Stimulated activated CD8-positive, alpha-beta memory T cell treated with anti-CD3 and anti-CD28 coated beads, Interleukin-4, amount 100 ng/mL, for 24 hours (primary cell): ENCODE results near the gene LRRC34.

Experiments
- DNase-seq: peaks from one replicate; pipeline ENCODE4 v3.0.0-alpha.2; 2020; ENCODE audit warnings: low read depth

Gene LRRC34

DNA sequence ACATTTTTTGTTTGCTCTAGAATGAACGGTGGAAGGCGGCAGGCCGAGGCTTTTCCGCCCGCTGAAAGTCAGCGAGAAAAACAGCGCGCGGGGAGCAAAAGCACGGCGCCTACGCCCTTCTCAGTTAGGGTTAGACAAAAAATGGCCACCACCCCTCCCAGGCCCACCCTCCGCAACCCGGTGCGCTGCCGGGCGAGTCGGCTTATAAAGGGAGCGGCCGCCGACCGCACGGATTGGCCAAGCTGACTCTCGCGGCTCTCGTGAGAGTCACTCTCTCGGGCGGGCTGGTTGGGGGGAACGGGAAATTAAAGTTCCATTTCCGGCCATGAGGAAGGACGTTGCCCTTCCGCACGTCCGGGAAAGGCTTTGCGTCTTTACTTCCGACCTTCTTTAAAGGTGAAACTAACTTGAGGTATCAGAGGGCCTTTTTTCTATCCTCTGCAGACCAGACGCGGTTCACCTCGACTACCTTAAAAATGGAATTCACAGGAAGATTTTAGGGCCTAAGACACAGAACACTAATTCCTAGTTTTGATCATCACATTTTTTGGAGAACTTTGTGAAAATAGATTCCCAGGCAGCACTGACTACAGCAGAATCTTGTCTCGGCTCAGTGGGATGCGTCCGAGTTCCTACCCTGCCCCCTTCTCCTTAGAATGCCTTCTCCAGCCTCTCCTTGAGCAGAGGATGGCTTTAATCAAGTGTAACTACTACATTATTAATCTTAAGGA lies 47.7 kb downstream of the LRRC34 start, which contains the start of gene TERC:
Gene TERC (minus strand): TSS at position 179 of the 731 bp plus-strand sequence.
- DNase-seq: peak; percentile 89

DNA sequence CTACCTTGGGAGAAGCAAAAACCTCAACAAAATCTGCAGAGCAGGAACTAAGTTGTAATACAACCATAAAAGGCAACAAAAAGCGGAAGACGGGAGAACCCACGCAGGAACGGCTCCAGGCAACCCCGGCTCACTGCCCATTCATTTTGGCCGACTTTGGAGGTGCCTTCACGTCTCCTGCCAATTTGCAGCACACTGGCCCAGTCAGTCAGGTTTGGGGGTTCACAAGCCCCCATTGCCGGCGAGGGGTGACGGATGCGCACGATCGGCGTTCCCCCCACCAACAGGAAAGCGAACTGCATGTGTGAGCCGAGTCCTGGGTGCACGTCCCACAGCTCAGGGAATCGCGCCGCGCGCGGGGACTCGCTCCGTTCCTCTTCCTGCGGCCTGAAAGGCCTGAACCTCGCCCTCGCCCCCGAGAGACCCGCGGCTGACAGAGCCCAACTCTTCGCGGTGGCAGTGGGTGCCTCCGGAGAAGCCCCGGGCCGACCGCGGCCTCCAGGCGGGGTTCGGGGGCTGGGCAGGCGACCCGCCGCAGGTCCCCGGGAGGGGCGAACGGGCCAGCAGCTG lies 48.3 kb downstream of the LRRC34 start:
- DNase-seq: peak; percentile 50

DNA sequence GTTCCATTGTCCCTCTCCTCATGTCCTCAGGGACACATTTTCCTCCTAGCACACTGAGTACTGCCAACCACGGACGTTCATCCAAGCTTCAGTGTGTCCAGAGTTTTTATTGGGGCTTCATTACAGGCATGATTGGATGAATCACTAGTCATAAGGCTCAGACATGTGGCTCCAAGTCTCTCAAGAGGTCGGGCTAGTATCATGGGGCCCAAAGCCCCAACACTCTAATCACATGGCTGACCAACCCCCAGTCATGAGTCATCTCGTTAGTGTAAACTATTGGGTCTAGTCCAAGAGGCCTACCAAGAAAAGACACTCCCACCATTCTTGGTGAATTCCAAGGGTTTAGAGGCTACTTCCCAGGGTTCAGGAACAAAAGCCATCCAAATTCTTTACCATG lies 52.2 kb downstream of the LRRC34 start:
- DNase-seq: no peak

DNA sequence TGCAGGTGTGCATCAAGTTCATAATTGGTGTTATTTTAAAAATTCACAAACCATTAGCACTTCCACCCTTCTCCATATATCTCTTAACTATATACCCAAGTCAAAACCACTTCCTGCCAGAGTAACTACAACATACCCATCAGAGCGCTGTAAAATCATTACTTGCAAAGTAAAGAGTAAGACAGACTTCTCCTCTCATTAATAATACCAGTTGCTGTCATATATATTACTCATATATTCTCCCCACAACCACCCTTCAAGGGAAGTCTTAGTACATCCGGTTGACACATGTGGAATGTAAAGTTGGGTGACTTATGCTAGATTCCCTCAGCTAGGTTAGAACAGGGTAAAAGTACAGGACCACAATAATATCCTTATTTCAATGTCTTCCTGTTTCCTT lies 53.4 kb downstream of the LRRC34 start:
- DNase-seq: no peak

DNA sequence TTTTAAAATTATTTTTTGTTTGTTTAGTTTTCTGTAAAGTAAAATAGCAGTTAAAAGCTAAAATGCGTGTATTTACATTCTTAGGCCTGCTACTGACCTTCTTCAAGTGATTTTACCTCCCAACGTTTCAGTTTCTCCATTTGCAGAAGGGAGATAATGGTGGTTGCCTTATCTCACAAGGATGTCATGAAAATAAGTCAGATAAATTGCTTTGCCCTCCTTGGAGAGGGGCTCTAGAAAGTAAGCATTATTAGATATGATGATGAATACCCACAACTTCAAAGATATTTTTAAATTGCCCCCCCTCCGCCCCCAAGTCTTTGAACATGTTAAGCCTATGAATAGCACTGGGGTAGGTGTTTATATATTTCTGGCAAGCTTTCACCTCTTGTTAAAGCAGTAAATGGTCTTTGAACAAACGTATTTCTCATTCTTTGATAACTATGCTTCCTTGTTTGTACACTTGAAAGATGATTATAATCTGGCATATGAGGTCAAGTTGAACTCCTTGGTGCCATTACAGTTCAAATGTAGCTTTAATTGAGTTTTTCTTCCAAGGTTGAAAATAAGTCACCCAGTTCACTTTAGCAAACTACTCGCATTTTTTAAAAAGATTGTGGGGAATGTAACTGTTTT lies 54.2 kb downstream of the LRRC34 start:
- no peak for DNase-seq

DNA sequence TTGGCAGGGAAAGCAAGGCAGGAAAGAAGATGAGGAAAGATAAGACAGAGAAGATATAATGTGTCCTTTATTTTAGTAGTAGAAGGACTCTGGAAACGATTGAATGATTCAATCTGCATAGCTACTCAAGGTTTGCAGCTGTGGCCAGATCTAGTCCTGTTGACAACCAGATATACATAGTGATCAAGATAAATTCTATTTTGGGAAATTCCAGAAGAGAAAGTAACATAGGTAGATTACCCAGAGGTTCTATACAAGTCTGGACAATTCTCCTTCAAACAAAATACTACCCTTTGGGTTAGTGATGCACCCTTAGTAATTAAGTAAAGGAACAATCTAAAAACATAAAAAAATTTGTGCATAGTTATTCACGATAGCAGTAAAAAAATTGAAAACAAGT lies 57.2 kb downstream of the LRRC34 start:
- DNase-seq: no peak

DNA sequence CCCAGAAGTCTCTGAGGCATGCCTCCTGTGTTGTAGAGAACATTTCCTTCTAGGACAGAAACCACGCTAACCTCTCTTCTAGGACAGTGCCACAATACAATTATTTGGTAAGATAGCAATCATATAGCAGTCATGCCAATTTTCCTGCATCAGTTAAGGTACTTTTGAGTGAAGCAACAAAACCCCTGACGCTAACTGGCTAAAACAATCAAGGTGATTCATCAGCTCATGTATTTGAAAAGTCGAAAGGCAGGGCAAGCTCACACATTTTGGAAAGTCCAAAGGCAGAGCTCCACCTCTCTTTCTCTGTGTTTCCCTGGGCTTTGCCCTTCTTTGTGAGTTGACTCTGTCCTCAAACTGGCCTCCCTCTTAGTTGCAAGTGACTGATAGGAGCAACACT lies 58.0 kb downstream of the LRRC34 start:
- no peak for DNase-seq

DNA sequence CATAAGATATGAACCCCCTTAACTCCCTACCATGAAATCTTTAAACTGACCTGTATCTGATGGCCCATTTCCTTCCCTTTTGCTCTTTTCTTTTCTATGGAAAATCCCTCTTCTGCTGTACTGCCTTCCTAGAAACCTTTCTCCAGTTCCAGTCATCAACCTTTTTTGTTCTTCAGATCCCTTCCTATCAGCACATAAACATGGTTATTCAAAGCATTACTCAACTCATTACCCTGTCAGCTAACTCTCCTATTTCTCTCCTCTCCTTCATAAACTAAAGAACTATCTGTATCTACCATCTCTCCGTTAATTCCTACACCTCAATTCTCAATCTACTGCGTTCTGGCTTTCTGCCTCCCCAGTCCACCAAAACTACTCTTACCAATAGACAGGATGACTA lies 60.8 kb downstream of the LRRC34 start:
- no peak for DNase-seq

DNA sequence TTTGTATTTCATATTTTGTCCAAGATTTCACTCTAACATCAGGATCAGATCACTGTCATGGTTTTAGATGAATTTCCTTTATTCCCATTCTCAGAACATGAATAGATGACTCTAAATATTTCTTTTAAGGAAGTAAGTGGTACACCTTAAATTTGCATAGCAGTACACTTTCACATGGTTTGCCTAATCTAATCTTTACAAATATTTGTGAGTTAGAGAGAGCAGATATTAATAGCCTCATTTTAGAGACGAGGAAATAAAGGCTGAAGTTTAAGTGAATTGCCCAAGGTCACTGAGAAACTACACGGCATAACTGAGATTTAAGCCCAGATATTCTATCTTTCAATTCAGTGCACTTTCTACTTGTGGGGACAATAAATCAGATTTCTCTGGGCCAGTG lies 62.0 kb downstream of the LRRC34 start:
- DNase-seq: no peak

DNA sequence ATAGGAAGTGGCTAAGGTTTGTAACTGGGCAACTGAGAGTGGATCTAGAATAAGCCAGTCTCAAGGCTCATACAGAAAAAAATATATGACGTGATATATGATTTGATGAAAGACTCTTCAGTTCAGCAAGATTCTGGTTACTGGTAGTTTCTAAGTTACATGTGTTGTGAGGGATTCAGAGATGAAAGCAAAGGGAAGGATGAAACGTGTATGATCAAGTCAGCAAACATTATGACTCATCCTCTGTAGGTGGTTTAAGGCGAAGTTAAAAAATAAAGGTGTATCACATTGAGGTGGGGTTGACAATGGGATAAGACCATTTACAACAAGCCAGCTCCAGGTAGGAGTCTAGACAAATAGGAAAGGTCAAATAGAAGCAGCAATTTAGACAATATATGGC lies 64.0 kb downstream of the LRRC34 start:
- DNase-seq: no peak

DNA sequence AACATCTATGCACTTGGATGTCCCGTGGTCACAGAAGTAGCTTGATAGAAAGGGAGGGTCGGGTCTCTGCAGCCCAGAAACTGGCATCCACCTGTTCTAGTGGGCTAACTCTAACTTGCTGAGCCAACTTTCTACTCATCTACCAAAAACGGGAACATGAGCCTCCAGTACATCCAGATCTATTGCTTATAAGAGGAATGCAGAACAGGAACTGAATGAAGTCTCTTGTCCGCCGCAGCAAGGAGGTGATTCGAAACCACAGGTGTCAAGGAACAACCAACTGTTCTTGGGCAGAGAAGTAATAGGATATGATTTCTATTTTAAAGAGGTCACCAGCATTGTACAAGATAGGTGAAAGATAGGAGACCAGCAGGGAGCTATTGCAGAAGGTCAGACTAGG lies 65.8 kb downstream of the LRRC34 start:
- no peak for DNase-seq

DNA sequence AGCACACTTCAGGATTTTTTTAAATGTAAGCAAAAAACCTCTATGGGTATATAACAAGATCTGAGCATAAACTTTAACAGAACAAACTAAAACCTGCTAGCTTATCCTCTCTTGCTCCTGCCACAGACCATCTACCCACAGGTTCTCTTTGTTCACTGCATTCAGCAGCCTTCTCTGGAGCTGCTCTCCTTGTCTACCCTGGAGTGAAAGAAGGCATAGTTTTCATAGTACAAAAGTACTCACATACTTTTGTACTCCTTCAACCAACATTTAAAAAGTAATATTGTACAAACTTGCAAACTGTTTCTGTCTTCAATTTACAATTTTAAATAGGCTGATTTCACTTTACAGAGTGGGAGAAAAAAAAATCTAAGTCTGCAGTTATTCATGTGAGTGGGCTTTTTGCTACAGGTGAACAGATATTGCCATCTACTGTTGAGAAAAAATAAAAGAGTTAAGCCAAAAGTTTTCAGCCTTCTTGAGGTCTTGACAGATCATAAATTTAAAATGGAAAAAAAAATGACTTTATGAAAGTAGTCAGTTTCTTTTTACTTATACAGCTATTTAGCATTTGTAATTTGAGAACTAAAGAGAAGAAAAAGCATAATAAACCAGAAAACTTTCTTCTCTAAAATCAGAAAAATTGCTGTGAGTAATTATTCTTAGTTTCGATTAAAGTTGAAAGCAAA lies 68.2 kb downstream of the LRRC34 start:
- DNase-seq: no peak
